Vagina (tissue), 2 donors: ENCODE measurements around the gene MYRF.

ENCODE experiments used
- CTCF ChIP-seq, 3 experiments: fragments of 450-650 bp in 2 of 3; fragments of 200-600 bp in 1 of 3; sonication (generic) in 1 of 3; IDR thresholded peaks; one replicate each; pipeline ENCODE4 v1.5.1; 2017 to 2019; ENCODE audit warnings: antibody characterized with exemption in 3 of 3, mild to moderate bottlenecking in 2 of 3, moderate library complexity in 2 of 3
- POLR2A ChIP-seq, 2 donors: fragments of 450-650 bp; IDR thresholded peaks; one replicate each; pipeline ENCODE4 v1.6.1; 2017; ENCODE audit warnings: antibody characterized with exemption in 2 of 2, mild to moderate bottlenecking in 2 of 2, moderate library complexity in 2 of 2
- POLR2AphosphoS5 ChIP-seq, 2 donors: sonication (generic); formaldehyde crosslinking; IDR thresholded peaks; one replicate each; pipeline ENCODE4 v1.9.0; 2017; ENCODE audit warnings: antibody characterized with exemption in 2 of 2, mild to moderate bottlenecking in 2 of 2, low read depth in 1 of 2; ENCODE audit not compliant: insufficient read depth in 1 of 2

GRCh38 chr11:61709572-61709971 lies 42.9 kb upstream of the MYRF start:
- TF ChIP-seq CTCF (IDR thresholded peaks at IDR 0.05) (no peak), POLR2AphosphoS5 (IDR thresholded peaks at IDR 0.05; ENCODE audit: insufficient read depth in 1 of 2, low read depth in 1 of 2) (no peak), POLR2A (IDR thresholded peaks at IDR 0.05) (no peak)
